Neural progenitor cell (in vitro differentiated cells): ENCODE results near the gene TAP2.

Source experiments
- CTCF ChIP-seq: fragments of 200-600 bp; sonication (generic); IDR thresholded peaks from 2 replicates; pipeline ENCODE4 v1.5.1; 2017; ENCODE audit warnings: antibody characterized with exemption, mild to moderate bottlenecking
- EZH2 ChIP-seq: fragments of 200-600 bp; sonication (generic); IDR thresholded peaks from 2 replicates; pipeline ENCODE4 v1.6.1; 2017; ENCODE audit warnings: antibody characterized with exemption, mild to moderate bottlenecking, moderate library complexity
- EZH2phosphoT487 ChIP-seq: fragments of 200-600 bp; sonication (generic); IDR thresholded peaks from 2 replicates; pipeline ENCODE4 v1.6.1; 2017; ENCODE audit warnings: antibody characterized with exemption

GRCh38 chr6:32867554-32868256, 29.2 kb upstream of the TAP2 start:
- no peak for TF ChIP-seq CTCF
- TF ChIP-seq EZH2: no peak
- no peak for TF ChIP-seq EZH2phosphoT487
